DND-41 (cell line): Measurements from ENCODE around the gene DALRD3.

Experiments used
- ATAC-seq: fragments of 200-7000 bp; cut with Tn5 transposase; 3 replicates; pipeline ENCODE4 v1.9.1; 2021; ENCODE audit warnings: low read depth; ENCODE audit not compliant: insufficient read depth
- DNase-seq: peaks from one replicate; pipeline ENCODE4 v3.0.0-alpha.2; 2020
- H2AFZ ChIP-seq: 2 replicates; pipeline ENCODE4 v1.6.0; 2012; ENCODE audit warnings: low read depth, low read length
- H3K27ac ChIP-seq: 2 replicates; pipeline ENCODE4 v1.5.1; 2012; ENCODE audit warnings: low read length, inconsistent platforms
- H3K27me3 ChIP-seq: fragments of 200-600 bp; sonication (generic); 2 replicates; pipeline ENCODE4 v1.6.0; 2012; ENCODE audit warnings: low read length, mild to moderate bottlenecking, inconsistent platforms; ENCODE audit not compliant: insufficient read depth, poor library complexity
- H3K36me3 ChIP-seq: 2 replicates; pipeline ENCODE4 v1.5.1; 2012; ENCODE audit warnings: low read length, inconsistent platforms; ENCODE audit not compliant: insufficient read depth
- H3K4me1 ChIP-seq: 2 replicates; pipeline ENCODE4 v1.5.1; 2012; ENCODE audit warnings: mild to moderate bottlenecking, low read length; ENCODE audit not compliant: insufficient read depth
- H3K4me2 ChIP-seq: 2 replicates; pipeline ENCODE4 v1.6.0; 2012; ENCODE audit warnings: mild to moderate bottlenecking, moderate library complexity, low read length, inconsistent platforms; ENCODE audit not compliant: insufficient read depth
- H3K4me3 ChIP-seq, 2 experiments: fragments of 200-600 bp in 1 of 2; shearing (Covaris generic) in 1 of 2; 2 replicates each; pipeline ENCODE4 v1.5.1; 2012 to 2016; ENCODE audit warnings: inconsistent platforms in 2 of 2, low read length in 2 of 2, mild to moderate bottlenecking in 2 of 2, low read depth in 1 of 2, moderate library complexity in 1 of 2
- H3K79me2 ChIP-seq: 2 replicates; pipeline ENCODE4 v1.6.0; 2012; ENCODE audit warnings: low read length, inconsistent platforms; ENCODE audit not compliant: insufficient read depth
- H3K9ac ChIP-seq: 2 replicates; pipeline ENCODE4 v1.6.0; 2012; ENCODE audit warnings: low read depth, mild to moderate bottlenecking, inconsistent platforms, low read length, moderate library complexity
- H3K9me3 ChIP-seq: 2 replicates; pipeline ENCODE4 v1.5.1; 2012; ENCODE audit warnings: low read length, moderate library complexity, mild to moderate bottlenecking, inconsistent platforms; ENCODE audit not compliant: insufficient read depth, severe bottlenecking
- H4K20me1 ChIP-seq: 2 replicates; pipeline ENCODE4 v1.6.0; 2012; ENCODE audit warnings: low read length; ENCODE audit not compliant: insufficient read depth
- CTCF ChIP-seq: IDR thresholded peaks from 2 replicates; pipeline ENCODE4 v1.5.1; 2012; ENCODE audit warnings: borderline replicate concordance, low read length, moderate library complexity, mild to moderate bottlenecking; ENCODE audit not compliant: poor library complexity, severe bottlenecking; ENCODE audit errors: extremely low read depth
- EZH2 ChIP-seq: IDR thresholded peaks from 3 replicates; pipeline ENCODE4 v1.6.1; 2012; ENCODE audit warnings: borderline replicate concordance, low read depth, mild to moderate bottlenecking, moderate library complexity, low read length, inconsistent platforms; ENCODE audit not compliant: severe bottlenecking

The DALRD3 gene

GRCh38 chr3:49005303-49005680, 13.1 kb downstream of the DALRD3 start:
- H3K27ac ChIP-seq, result no peak overlapping the region
- no peaks in the 10 kb centered on the region for H3K27me3 ChIP-seq
- no peak for ATAC-seq
- H4K20me1 ChIP-seq, result peaks cover 26% of the 10 kb centered on the region
- H3K9me3 ChIP-seq, result no peaks in the 10 kb centered on the region
- no peak overlapping the region for H3K9ac ChIP-seq
- DNase-seq, result no peak
- H3K4me2 ChIP-seq, result no peak overlapping the region
- peaks cover 31% of the 10 kb centered on the region for H3K79me2 ChIP-seq
- H3K4me3 ChIP-seq, result no peak overlapping the region
- H3K36me3 ChIP-seq, result peaks cover 11% of the 10 kb centered on the region
- H2AFZ ChIP-seq, result no peak overlapping the region
- TF ChIP-seq EZH2, result no peak
- no peak for TF ChIP-seq CTCF
- peaks cover 35% of the 10 kb centered on the region for H3K4me1 ChIP-seq

GRCh38 chr3:49004352-49005302, 13.8 kb downstream of the DALRD3 start:
- TF ChIP-seq EZH2 (no peak), CTCF (no peak)
- no peak overlapping the region for H2AFZ ChIP-seq
- H3K27ac ChIP-seq, result no peak overlapping the region
- peaks cover 20% of the 10 kb centered on the region for H4K20me1 ChIP-seq
- H3K36me3 ChIP-seq, result peaks cover 11% of the 10 kb centered on the region
- no peaks in the 10 kb centered on the region for H3K27me3 ChIP-seq
- DNase-seq, result no peak
- peaks cover 24% of the 10 kb centered on the region for H3K79me2 ChIP-seq
- ATAC-seq, result no peak
- peaks cover 33% of the 10 kb centered on the region for H3K4me1 ChIP-seq
- no peak overlapping the region for H3K9ac ChIP-seq
- H3K9me3 ChIP-seq, result no peaks in the 10 kb centered on the region
- H3K4me3 ChIP-seq, result no peak overlapping the region
- no peak overlapping the region for H3K4me2 ChIP-seq

- DNase-seq (no peak), ATAC-seq (no peak)
- Histone ChIP-seq H3K4me2 (no peak overlapping the region), H3K79me2 (no peaks in the 10 kb centered on the region), H3K4me1 (peaks cover 4% of the 10 kb centered on the region), H3K4me3 (no peak overlapping the region), H3K27me3 (no peaks in the 10 kb centered on the region), H2AFZ (no peak overlapping the region), H3K27ac (no peak overlapping the region), H4K20me1 (0 out of 2 replicates have a peak, but pooled peaks cover 2% of the 10 kb centered on the region), H3K36me3 (peaks cover 4% of the 10 kb centered on the region; the same call in 1 of the 2 replicates), H3K9me3 (no peaks in the 10 kb centered on the region), H3K9ac (no peak overlapping the region)
- no peak for TF ChIP-seq EZH2
- TF ChIP-seq CTCF, result no peak
Observed at GRCh38 chr3:49001155-49001554, 17.2 kb downstream of the DALRD3 start.
